ENCODE data around the gene DHX30. TPM values are rescaled to one million over a fixed set of nuclear protein-coding genes. Genes with fewer than 3 reads are reported as not detected.
"Not testable (repeated sequence)": the region's sequence is repeated elsewhere in the genome, so short reads cannot be mapped to it uniquely, and the experiment has no call there.

The DHX30 gene
- total RNA-seq, 1 donor from 2014 or later: 53.2 TPM

DNA sequence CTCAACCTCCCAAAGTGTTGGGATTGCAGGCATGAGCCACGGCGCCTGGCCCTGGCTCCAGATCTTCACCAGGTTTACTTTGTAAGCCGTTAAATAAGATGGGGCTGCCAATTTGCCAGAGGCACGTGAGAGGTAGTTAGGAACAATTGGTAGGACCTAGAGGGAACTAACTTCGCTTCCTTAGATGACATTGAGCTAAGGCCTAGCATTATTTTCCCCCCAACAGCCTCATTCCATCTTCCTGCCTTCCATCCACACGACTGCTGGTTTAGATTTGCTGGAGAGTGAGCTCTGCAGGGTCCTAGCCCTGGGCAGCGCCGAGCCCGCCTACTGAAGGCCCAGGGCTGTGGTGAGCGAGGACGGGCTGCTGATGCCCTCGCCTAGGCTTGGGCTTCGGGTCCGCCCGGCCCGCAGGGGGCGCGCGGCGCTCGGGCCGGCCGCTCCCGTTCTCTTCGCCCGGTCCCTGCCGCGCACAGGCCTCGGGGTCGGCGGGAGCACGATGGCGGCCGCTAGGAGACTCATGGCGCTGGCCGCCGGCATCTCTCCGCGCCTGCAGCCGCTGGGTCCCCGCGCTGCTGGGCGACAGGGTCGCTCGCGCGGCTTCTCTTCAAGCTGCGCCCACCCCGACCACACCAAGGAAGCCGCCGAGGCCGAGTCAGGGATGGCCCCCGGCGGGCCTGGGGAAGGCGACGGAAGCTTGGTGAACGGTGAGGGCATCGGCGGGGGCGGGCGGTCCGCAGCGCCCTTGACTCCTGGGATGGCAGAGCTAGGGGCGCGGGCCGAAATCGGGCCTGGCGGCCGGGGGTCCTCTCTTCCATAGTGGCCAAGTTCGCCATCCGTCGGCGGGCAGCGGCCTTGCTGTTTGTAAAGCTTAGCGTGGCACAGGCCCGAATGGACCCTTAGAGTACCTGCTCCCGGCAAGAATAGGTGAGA is 21.9 kb downstream of the DHX30 start:
- Histone ChIP-seq H3K27me3 (ENCODE audit: control insufficient read depth, insufficient read depth, low read length) (no peaks in the 10 kb centered on the region), H3K36me3 (ENCODE audit: control insufficient read depth, insufficient read depth, low read length) (peaks cover 14% of the 10 kb centered on the region), H3K4me3 (ENCODE audit: low read depth, low read length) (peak overlapping the region; percentile 69)
- no peak for FAIRE-seq
- peak; percentile 82 for TF ChIP-seq CTCF (IDR thresholded peaks at IDR 0.05; ENCODE audit: insufficient read depth, low read length, severe bottlenecking)
- peak; percentile 59 for DNase-seq (ENCODE audit: low read depth)

- H3K4me3 ChIP-seq (ENCODE audit: low read depth, low read length): peak overlapping the region; percentile 69
- no peak for TF ChIP-seq CTCF (IDR thresholded peaks at IDR 0.05; ENCODE audit: insufficient read depth, low read length, severe bottlenecking)
- no peak for DNase-seq (ENCODE audit: low read depth)
- peaks cover 16% of the 10 kb centered on the region for H3K36me3 ChIP-seq (ENCODE audit: control insufficient read depth, insufficient read depth, low read length)
- FAIRE-seq: no peak
- no peaks in the 10 kb centered on the region for H3K27me3 ChIP-seq (ENCODE audit: control insufficient read depth, insufficient read depth, low read length)
Observed at GRCh38 chr3:47825590-47825989, 22.7 kb downstream of the DHX30 start.

- not testable (repeated sequence) for H3K27me3 ChIP-seq (ENCODE audit: control insufficient read depth, insufficient read depth, low read length); DNase-seq (ENCODE audit: low read depth); FAIRE-seq; H3K4me3 ChIP-seq (ENCODE audit: low read depth, low read length)
- H3K36me3 ChIP-seq (ENCODE audit: control insufficient read depth, insufficient read depth, low read length): peaks cover 27% of the 10 kb centered on the region
Observed at GRCh38 chr3:47829482-47829881, 26.5 kb downstream of the DHX30 start.

DNA sequence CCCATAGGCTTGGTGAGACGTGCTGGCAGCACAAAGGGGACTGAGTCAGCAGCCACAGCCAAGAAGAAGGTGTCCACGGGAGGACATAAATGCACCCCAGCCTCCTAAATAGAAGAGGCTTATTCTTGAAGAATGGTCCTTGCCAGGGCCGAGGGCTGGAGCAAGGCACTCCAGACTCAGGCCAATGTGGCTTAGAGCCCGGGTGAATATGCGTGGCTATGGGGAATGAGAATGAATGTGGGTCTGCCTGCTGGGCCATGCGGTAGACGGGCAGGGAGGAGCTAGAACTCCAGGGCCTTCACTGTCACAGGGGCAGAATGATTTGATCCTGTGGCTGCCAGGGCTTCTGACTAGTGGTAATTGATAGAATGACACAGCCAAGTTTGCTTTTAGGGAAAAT is 34.0 kb downstream of the DHX30 start:
- DNase-seq (ENCODE audit: low read depth) (no peak), FAIRE-seq (no peak)
- no peak for TF ChIP-seq CTCF (IDR thresholded peaks at IDR 0.05; ENCODE audit: insufficient read depth, low read length, severe bottlenecking)
- Histone ChIP-seq H3K4me3 (ENCODE audit: low read depth, low read length) (no peak overlapping the region), H3K36me3 (ENCODE audit: control insufficient read depth, insufficient read depth, low read length) (peaks cover 35% of the 10 kb centered on the region), H3K27me3 (ENCODE audit: control insufficient read depth, insufficient read depth, low read length) (no peaks in the 10 kb centered on the region)

- Histone ChIP-seq H3K27me3 (ENCODE audit: control insufficient read depth, insufficient read depth, low read length) (no peaks in the 10 kb centered on the region), H3K36me3 (ENCODE audit: control insufficient read depth, insufficient read depth, low read length) (peaks cover 40% of the 10 kb centered on the region), H3K4me3 (ENCODE audit: low read depth, low read length) (no peak overlapping the region)
- DNase-seq (ENCODE audit: low read depth) (no peak), FAIRE-seq (no peak)
- TF ChIP-seq CTCF (IDR thresholded peaks at IDR 0.05; ENCODE audit: insufficient read depth, low read length, severe bottlenecking): no peak
Observed at GRCh38 chr3:47838503-47838902, 35.6 kb downstream of the DHX30 start.

DNA sequence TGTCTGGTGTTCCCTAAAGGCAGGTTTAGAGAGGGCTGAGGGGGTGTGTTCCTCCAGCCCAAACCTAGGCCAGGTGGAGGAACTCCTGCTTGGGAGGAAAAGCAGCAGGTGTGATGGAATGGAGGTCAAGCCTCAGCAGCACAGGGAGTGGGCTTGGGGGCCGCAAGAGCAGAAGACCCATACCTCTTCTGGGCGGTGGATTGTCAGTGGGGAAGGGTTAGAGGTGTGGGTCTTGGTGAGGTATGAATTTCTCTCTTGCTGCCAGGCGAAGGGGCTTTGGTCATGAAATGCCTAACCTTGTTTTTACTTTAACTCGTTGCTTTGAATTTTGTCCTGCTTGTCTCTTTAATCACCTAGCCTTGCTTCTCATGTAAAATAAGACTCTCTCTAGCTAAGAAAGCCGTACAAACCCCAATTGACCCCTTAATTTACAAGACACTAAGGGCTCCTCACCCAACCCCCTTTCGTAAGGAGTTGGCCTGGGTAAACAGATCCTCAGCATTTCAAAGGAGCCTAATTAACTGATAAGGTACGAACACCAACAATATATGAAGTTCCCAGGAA is 38.9 kb downstream of the DHX30 start:
- no peak for TF ChIP-seq CTCF (IDR thresholded peaks at IDR 0.05; ENCODE audit: insufficient read depth, low read length, severe bottlenecking)
- DNase-seq (ENCODE audit: low read depth) (no peak), FAIRE-seq (no peak)
- H3K4me3 ChIP-seq (ENCODE audit: low read depth, low read length): no peak overlapping the region
- H3K36me3 ChIP-seq (ENCODE audit: control insufficient read depth, insufficient read depth, low read length): peaks cover 48% of the 10 kb centered on the region
- no peaks in the 10 kb centered on the region for H3K27me3 ChIP-seq (ENCODE audit: control insufficient read depth, insufficient read depth, low read length)
